Stimulated activated CD4-positive, alpha-beta T cell treated with anti-CD3 and anti-CD28 coated beads, Interleukin-1b, Interleukin-23, amount 100 ng/mL, for 48 hours (primary cell): ENCODE measurements around the gene UROC1.
A peak's percentile ranks its signal among the peaks of the same experiment; 100 is the strongest.

Experiments
- DNase-seq: peaks from one replicate; pipeline ENCODE4 v3.0.0-alpha.2; 2020

UROC1 gene

GRCh38 chr3:126476166-126477060 lies 41.2 kb downstream of the UROC1 start:
- DNase-seq, result no peak

GRCh38 chr3:126475413-126476114 lies 42.0 kb downstream of the UROC1 start, which contains the start of gene ZXDC:
Gene ZXDC, minus strand, starts transcription at chr3:126475891. Its CDS starts 26 bp downstream, at chr3:126475865.
- DNase-seq, result peak; percentile 93

- DNase-seq, result peak; percentile 26
Observed at GRCh38 chr3:126474498-126475412, 42.8 kb downstream of the UROC1 start.

GRCh38 chr3:126473292-126474168 lies 44.0 kb downstream of the UROC1 start:
- no peak for DNase-seq

GRCh38 chr3:126472277-126473006 lies 45.1 kb downstream of the UROC1 start:
- DNase-seq, result no peak

GRCh38 chr3:126469479-126469878 lies 48.1 kb downstream of the UROC1 start:
- no peak for DNase-seq

GRCh38 chr3:126468028-126468891 lies 49.3 kb downstream of the UROC1 start:
- no peak for DNase-seq

GRCh38 chr3:126467611-126467955 lies 50.0 kb downstream of the UROC1 start:
- no peak for DNase-seq

- no peak for DNase-seq
Observed at GRCh38 chr3:126466886-126467610, 50.5 kb downstream of the UROC1 start.

- DNase-seq, result no peak
Observed at GRCh38 chr3:126465928-126466544, 51.5 kb downstream of the UROC1 start.

- no peak for DNase-seq
Observed at GRCh38 chr3:126464997-126465396, 52.6 kb downstream of the UROC1 start.

GRCh38 chr3:126464494-126464893 lies 53.1 kb downstream of the UROC1 start:
- no peak for DNase-seq

- no peak for DNase-seq
Observed at GRCh38 chr3:126464093-126464492, 53.5 kb downstream of the UROC1 start.

GRCh38 chr3:126463521-126463920 lies 54.1 kb downstream of the UROC1 start:
- no peak for DNase-seq

- DNase-seq, result no peak
Observed at GRCh38 chr3:126461450-126462070, 56.0 kb downstream of the UROC1 start.

GRCh38 chr3:126460381-126460780 lies 57.2 kb downstream of the UROC1 start:
- no peak for DNase-seq

GRCh38 chr3:126459763-126460127 lies 57.8 kb downstream of the UROC1 start:
- no peak for DNase-seq

- no peak for DNase-seq
Observed at GRCh38 chr3:126459111-126459762, 58.3 kb downstream of the UROC1 start.
